Vagina (tissue), 2 donors: ENCODE data around the gene ITGA6.

Source experiments
- CTCF ChIP-seq, 3 experiments: fragments of 450-650 bp in 2 of 3; fragments of 200-600 bp in 1 of 3; sonication (generic) in 1 of 3; IDR thresholded peaks; one replicate each; pipeline ENCODE4 v1.5.1; 2017 to 2019; ENCODE audit warnings: antibody characterized with exemption in 3 of 3, mild to moderate bottlenecking in 2 of 3, moderate library complexity in 2 of 3
- POLR2A ChIP-seq, 2 donors: fragments of 450-650 bp; IDR thresholded peaks; one replicate each; pipeline ENCODE4 v1.6.1; 2017; ENCODE audit warnings: antibody characterized with exemption in 2 of 2, mild to moderate bottlenecking in 2 of 2, moderate library complexity in 2 of 2

GRCh38 chr2:172510548-172510947, 83.2 kb downstream of the ITGA6 start:
- TF ChIP-seq CTCF (IDR thresholded peaks at IDR 0.05) (no peak), POLR2A (IDR thresholded peaks at IDR 0.05) (no peak)
